PC-9 (cell line): ENCODE results near the gene PITX3. TPM values are rescaled to one million over a fixed set of nuclear protein-coding genes. Genes with fewer than 3 reads are reported as not detected.

Source experiments
- BruUV-seq: library from RNA; stranded (reverse); fragments of 400-500 nt; replicated peaks from 2 replicates; lab custom pipeline; 2021; lab: Mats Ljungman, UMichigan
- CTCF ChIA-PET: fragments of 300-600 bp; sonication (Branson Sonifier 250); formaldehyde crosslinking; loops from one replicate; lab custom pipeline; 2022; ENCODE audit warnings: antibody characterized with exemption; lab: Charles Lee
- POLR2A ChIA-PET: fragments of 300-600 bp; sonication (Branson Sonifier 250); formaldehyde crosslinking; loops from one replicate; lab custom pipeline; 2022; ENCODE audit warnings: antibody characterized with exemption; ENCODE audit not compliant: unreplicated experiment; lab: Charles Lee
- DNase-seq, 2 experiments: peaks; one replicate each; pipeline versions ENCODE4 v3.0.0 to v3.0.0-alpha.2; 2015 to 2022; ENCODE audit warnings: mixed read lengths in 1 of 2
- H2AFZ ChIP-seq: fragments of 200-600 bp; sonication (generic); 2 replicates; pipeline ENCODE4 v1.8.1; 2017; ENCODE audit warnings: antibody characterized with exemption
- H3F3A ChIP-seq: fragments of 200-600 bp; sonication (generic); 2 replicates; pipeline ENCODE4 v1.8.1; 2017; ENCODE audit warnings: antibody characterized with exemption, mild to moderate bottlenecking, low read depth; ENCODE audit not compliant: insufficient read depth
- H3K27ac ChIP-seq: fragments of 200-600 bp; sonication (generic); 2 replicates; pipeline ENCODE4 v1.6.1; 2016; ENCODE audit warnings: mixed run types
- H3K27me3 ChIP-seq: fragments of 200-600 bp; sonication (generic); 2 replicates; pipeline ENCODE4 v1.6.1; 2016; ENCODE audit warnings: low read depth, mixed run types; ENCODE audit not compliant: insufficient read depth
- H3K36me3 ChIP-seq: fragments of 200-600 bp; sonication (generic); 2 replicates; pipeline ENCODE4 v1.6.1; 2016; ENCODE audit warnings: low read depth, mixed run types
- H3K4me1 ChIP-seq: fragments of 200-600 bp; sonication (generic); replicated peaks from 2 replicates; pipeline ENCODE4 v1.6.1; 2016; ENCODE audit warnings: mixed run types; ENCODE audit not compliant: insufficient read depth
- H3K4me2 ChIP-seq: fragments of 200-600 bp; sonication (generic); 2 replicates; pipeline ENCODE4 v1.6.1; 2017; ENCODE audit warnings: mixed run types
- H3K4me3 ChIP-seq: fragments of 200-600 bp; sonication (generic); 2 replicates; pipeline ENCODE4 v1.6.1; 2016; ENCODE audit warnings: mixed run types
- H3K79me2 ChIP-seq: fragments of 200-600 bp; sonication (generic); 2 replicates; pipeline ENCODE4 v1.6.1; 2017; ENCODE audit warnings: low read depth, mixed run types
- H3K9me2 ChIP-seq: fragments of 200-600 bp; sonication (generic); 2 replicates; pipeline ENCODE4 v1.8.1; 2017; ENCODE audit warnings: mild to moderate bottlenecking; ENCODE audit not compliant: insufficient read depth
- H3K9me3 ChIP-seq: fragments of 200-600 bp; sonication (generic); 2 replicates; pipeline ENCODE4 v1.8.1; 2016; ENCODE audit warnings: low read depth; ENCODE audit not compliant: insufficient read depth
- H4K20me1 ChIP-seq: fragments of 200-600 bp; sonication (generic); 2 replicates; pipeline ENCODE4 v1.8.1; 2017; ENCODE audit not compliant: insufficient read depth
- EZH2 ChIP-seq: fragments of 200-600 bp; sonication (generic); IDR thresholded peaks from 2 replicates; pipeline ENCODE4 v1.8.0; 2017; ENCODE audit warnings: antibody characterized with exemption, low read depth
- intact Hi-C: fragments of 100-400 bp; cut with micrococcal nuclease; formaldehyde crosslinking; loops from one replicate; pipeline ENCODE4 v1.10.0; 2022; ENCODE audit not compliant: unreplicated experiment
- total RNA-seq: library from RNA; stranded (reverse); gene quantifications from 2 replicates; pipeline ENCODE4 v1.2.3, GENCODE V29; 2021
- TF ChIP-seq, protein P1 (sequence below): fragments of 200-600 bp; sonication (generic); conservative IDR thresholded peaks from 2 replicates; pipeline ENCODE4 v1.6.1; 2017; ENCODE audit warnings: mixed run types, antibody characterized with exemption, mild to moderate bottlenecking, moderate library complexity

The PITX3 gene
- total RNA-seq, 1 experiment from 2014 or later = not detected

DNA sequence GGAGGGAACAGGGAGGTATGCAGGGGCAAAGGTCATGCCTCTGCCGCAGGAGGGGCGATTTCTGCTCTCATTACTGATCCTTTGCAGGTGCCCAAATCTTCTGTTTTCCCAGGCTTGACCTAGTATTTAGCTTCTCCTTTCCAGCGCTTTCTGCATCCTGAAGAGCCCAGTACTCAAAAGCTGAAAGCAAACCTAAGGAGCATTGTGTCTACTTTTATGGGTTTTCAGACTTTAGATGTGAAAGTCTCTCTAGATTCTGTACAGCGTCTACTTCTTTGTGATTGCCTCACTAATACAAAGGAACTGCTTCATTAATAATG lies 4.6 kb upstream of the PITX3 start:
- POLR2A ChIA-PET = interaction anchor here (0.6 kb wide), 1 partner anchor 348 kb away, joined by 3 read pairs; no protein-coding TSS in a partner anchor
- Histone ChIP-seq H3K4me3 (peak overlapping the region; percentile 98), H3K27me3 (no peaks in the 10 kb centered on the region), H3F3A (no peaks in the 10 kb centered on the region), H3K27ac (no peak overlapping the region), H3K4me2 (peak overlapping the region; percentile 93), H2AFZ (peak overlapping the region; percentile 60; the same call in 1 of the 2 replicates), H3K9me3 (no peaks in the 10 kb centered on the region), H3K9me2 (no peaks in the 10 kb centered on the region), H3K4me1 (peaks cover 23% of the 10 kb centered on the region), H3K79me2 (peaks cover 50% of the 10 kb centered on the region), H4K20me1 (peaks cover 9% of the 10 kb centered on the region), H3K36me3 (no peaks in the 10 kb centered on the region)
- intact Hi-C loops = no loop called here
- TF ChIP-seq EZH2 = no peak
- TF ChIP-seq, protein P1, sequence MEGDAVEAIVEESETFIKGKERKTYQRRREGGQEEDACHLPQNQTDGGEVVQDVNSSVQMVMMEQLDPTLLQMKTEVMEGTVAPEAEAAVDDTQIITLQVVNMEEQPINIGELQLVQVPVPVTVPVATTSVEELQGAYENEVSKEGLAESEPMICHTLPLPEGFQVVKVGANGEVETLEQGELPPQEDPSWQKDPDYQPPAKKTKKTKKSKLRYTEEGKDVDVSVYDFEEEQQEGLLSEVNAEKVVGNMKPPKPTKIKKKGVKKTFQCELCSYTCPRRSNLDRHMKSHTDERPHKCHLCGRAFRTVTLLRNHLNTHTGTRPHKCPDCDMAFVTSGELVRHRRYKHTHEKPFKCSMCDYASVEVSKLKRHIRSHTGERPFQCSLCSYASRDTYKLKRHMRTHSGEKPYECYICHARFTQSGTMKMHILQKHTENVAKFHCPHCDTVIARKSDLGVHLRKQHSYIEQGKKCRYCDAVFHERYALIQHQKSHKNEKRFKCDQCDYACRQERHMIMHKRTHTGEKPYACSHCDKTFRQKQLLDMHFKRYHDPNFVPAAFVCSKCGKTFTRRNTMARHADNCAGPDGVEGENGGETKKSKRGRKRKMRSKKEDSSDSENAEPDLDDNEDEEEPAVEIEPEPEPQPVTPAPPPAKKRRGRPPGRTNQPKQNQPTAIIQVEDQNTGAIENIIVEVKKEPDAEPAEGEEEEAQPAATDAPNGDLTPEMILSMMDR = no peak
- no TSS peak for BruUV-seq
- CTCF ChIA-PET = interaction anchor here (0.7 kb wide), 1 partner anchor 16 kb away, joined by 3 read pairs; no protein-coding TSS in a partner anchor
- no peak for DNase-seq

DNA sequence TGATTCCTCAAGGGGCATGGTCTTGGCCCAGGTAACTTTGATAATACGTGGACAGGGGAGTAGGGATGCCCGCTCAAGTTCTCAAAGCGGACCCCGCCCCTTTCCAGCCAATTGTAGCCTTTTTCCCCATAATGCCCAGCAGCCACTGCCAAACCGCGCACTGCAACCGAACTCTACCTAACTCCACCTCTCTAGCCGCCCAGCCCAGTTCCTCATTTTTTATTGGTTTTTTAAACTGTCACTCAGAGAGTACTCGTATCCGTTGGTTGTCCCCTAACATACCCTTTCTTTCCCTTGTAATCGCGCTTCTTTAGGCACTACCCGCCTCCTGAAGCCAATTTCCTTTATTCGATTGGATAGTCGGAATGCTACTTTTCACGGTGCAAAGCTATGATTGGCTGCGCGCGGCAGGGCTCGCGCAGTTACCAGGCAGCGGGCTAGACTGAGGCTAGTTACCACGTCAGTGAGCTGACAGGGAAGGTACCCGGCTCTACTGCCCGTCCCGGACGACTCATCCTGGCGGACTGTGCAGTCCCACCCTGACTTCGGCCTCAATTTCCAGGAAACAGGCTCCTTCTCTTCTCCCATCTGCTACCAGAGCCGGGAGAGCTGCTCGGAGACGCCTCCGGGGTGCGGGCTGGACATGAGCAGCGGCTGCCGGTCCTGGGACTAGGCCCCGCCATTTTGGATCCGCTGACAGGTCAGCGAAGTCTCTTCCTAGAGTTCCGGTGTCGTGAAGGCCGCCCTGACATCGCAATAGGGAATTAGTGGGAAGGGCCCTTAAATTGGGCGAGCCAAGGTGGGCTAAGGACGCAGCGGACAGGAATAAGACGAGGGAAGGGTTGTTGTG lies 4.0 kb upstream of the PITX3 start, which contains the start of gene GBF1:
Gene GBF1, plus strand, starts transcription at position 451 of the 850 bp plus-strand sequence. CDS start 13,407 bp downstream, outside the sequence.
- no peaks in the 10 kb centered on the region for H3K27me3 ChIP-seq
- H4K20me1 ChIP-seq = peaks cover 5% of the 10 kb centered on the region
- TF ChIP-seq, protein P1 = no peak
- no peak for TF ChIP-seq EZH2

DNA sequence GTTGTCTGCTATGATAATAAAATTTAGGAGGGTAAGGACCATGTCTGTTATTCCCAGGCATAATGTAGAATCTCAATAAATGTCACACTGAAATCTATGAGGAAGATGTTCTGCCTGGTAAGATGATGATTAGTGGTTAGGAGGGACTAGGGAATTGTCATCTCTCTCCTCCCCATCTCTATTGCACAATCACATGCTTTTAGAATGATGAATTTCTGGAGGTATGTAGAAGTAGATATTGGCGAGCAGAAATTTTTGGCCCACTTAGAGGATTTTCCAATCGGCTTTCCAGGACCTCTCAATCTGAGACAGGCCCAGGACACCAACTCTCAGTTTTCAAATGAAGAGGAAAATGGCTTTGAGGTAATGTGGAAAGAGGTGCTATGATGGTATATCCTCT lies 2.0 kb upstream of the PITX3 start:
- Histone ChIP-seq H3K4me1 (peaks cover 23% of the 10 kb centered on the region), H3K27me3 (no peaks in the 10 kb centered on the region), H3K9me2 (no peaks in the 10 kb centered on the region), H3K36me3 (no peaks in the 10 kb centered on the region), H3F3A (no peaks in the 10 kb centered on the region), H3K4me2 (no peak overlapping the region), H3K4me3 (no peak overlapping the region), H2AFZ (no peak overlapping the region), H3K79me2 (peaks cover 28% of the 10 kb centered on the region), H4K20me1 (peaks cover 5% of the 10 kb centered on the region; the same call in 1 of the 2 replicates), H3K27ac (no peak overlapping the region), H3K9me3 (no peaks in the 10 kb centered on the region)
- intact Hi-C loops = no loop called here
- no TSS peak for BruUV-seq
- POLR2A ChIA-PET = no interaction called here
- DNase-seq = peak in 1 of 2 experiments; percentile 60
- TF ChIP-seq, protein P1 = no peak
- no peak for TF ChIP-seq EZH2
- CTCF ChIA-PET = no interaction called here

More for the DNA sequence above, 4.0 kb upstream of the PITX3 start, which contains the start of gene GBF1:
- BruUV-seq = no TSS peak
- CTCF ChIA-PET = interaction anchor here (0.7 kb wide), 1 partner anchor 15 kb away, joined by 3 read pairs; no protein-coding TSS in a partner anchor
- Histone ChIP-seq H3K79me2 (peaks cover 47% of the 10 kb centered on the region), H3K4me3 (peak within 1 kb of the TSS; percentile 98), H3K4me1 (peaks cover 23% of the 10 kb centered on the region), H3K36me3 (no peaks in the 10 kb centered on the region), H3K4me2 (peak within 1 kb of the TSS; percentile 93), H2AFZ (peak within 1 kb of the TSS; percentile 90), H3F3A (no peaks in the 10 kb centered on the region), H3K9me3 (no peaks in the 10 kb centered on the region), H3K9me2 (no peaks in the 10 kb centered on the region), H3K27ac (no peak within 1 kb of the TSS)
- DNase-seq = peak; percentile 82 to 97
- intact Hi-C loops = no loop called here
- POLR2A ChIA-PET = interaction anchor here (0.6 to 0.7 kb wide), 5 partner anchors 8 to 988 kb away, joined by 3 to 8 read pairs (median 3); no protein-coding TSS in a partner anchor
